Stimulated activated CD8-positive, alpha-beta memory T cell treated with anti-CD3 and anti-CD28 coated beads, Interleukin-15, amount 100 ng/mL, for 48 hours (primary cell): Measurements from ENCODE around the gene ZNF532.
"Not testable (repeated sequence)": the region's sequence is repeated elsewhere in the genome, so short reads cannot be mapped to it uniquely, and the experiment has no call there.

ENCODE experiments used
- DNase-seq, 2 donors: peaks; one replicate each; pipeline ENCODE4 v3.0.0-alpha.2; 2020; ENCODE audit warnings: low read depth in 2 of 2

Gene ZNF532

DNA sequence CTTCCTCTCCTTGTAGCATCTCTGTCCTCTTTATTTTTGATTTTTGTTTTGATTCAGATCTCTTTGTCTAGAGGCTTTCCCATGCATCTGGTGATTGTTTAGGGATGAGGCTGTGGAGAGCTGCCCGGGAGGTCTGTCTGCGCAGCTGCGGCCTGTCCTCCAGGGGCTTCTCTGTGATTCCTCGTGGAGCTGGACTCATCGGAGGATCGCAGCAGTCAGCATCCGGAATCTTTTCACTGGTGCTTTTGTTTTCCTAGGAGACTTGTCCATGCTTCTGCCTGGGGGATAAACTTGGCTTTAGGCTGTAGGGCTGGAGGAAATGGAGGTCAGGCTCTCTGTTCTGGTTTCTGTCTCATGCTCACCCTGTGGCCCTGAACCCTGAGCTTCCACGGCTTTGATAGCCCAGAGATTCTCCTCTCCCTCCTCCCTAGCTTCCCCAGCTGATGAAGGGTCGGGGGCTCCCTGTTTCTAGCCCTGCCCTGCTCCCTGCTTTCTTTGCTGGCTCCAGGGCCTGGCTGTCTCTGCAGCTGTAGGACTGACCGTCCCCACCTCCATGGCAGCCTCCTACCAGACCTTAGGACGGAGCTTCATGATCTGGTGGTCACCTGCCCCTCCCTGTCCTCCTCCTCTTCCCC is 35.5 kb downstream of the ZNF532 start:
- no peak for DNase-seq

DNA sequence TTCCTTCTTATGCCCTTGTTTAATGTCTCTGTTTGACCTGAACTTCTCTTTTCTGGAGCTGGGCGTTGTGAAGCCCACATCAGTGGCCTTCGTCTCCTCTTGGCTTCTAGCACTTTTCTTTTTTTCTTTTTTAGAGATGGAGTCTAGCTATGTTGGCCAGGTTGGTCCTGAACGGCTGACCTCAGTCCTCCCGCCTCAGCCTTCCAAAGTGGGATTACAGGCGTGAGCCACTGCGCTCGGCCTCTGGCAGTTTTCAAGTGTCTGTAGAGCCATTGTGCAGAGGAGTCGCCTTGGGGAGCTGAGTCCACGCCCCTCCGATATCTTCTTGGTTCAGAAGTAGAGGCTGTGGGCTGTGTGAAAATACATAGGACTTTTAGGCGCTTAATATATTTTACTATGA is 36.5 kb downstream of the ZNF532 start:
- DNase-seq = no peak

DNA sequence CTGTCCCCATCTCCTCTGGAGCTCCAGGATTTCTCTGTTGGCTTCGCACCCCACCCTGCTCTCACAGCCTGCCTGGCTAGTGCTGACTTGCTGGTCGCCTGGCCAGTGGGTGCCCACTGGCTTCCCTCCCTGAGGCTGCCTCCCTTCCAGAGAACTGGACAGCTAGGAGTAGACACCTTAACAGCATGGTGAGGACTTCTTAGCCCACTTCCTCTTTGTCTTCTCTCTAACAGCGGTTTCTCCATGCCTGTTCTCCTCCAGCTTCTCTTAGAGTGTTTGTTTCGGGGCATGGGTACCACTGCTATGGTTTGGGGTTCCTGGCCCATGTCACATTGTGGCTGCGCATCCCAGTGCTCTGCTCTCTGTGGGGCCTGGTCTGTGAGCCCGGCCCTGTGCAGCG is 37.1 kb downstream of the ZNF532 start:
- DNase-seq = no peak

DNA sequence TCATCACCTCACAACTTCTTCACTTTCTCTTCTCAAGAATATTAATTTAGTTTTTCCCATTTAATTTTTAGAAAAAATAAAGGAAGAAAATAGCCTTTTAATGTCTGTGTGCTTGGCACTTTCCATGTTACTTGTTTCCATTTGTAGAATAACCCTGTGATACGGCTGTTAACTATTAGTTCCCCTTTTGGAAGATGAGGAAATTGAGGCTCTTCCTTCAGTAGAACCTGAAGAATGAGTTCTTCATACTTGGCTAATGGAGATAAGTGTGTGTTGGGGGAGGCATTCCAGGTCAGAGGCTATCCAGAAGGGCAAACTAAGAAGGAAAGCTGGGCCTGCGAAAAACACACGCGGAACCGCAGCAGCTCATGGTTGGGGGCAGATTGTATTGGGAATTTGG is 38.3 kb downstream of the ZNF532 start:
- no peak for DNase-seq

DNA sequence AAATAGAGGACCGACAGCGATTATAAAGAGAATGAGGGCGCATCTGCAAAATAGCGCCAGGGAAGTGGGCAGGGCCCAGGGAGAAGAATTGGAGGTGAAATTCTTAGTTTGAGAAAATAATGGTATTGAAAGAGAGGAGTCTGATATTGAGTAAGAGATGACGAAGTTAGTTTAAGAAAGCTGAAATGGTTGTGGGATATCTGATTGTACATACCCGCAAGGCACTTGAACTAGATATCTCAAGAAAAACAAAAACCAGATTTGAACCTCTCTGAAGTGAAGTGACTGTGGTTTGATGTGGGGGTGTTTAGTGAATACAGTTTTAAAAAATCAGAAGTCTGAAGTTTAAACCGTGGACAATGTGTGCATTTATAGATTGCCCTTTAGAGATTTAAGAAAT is 38.9 kb downstream of the ZNF532 start:
- no peak for DNase-seq

DNA sequence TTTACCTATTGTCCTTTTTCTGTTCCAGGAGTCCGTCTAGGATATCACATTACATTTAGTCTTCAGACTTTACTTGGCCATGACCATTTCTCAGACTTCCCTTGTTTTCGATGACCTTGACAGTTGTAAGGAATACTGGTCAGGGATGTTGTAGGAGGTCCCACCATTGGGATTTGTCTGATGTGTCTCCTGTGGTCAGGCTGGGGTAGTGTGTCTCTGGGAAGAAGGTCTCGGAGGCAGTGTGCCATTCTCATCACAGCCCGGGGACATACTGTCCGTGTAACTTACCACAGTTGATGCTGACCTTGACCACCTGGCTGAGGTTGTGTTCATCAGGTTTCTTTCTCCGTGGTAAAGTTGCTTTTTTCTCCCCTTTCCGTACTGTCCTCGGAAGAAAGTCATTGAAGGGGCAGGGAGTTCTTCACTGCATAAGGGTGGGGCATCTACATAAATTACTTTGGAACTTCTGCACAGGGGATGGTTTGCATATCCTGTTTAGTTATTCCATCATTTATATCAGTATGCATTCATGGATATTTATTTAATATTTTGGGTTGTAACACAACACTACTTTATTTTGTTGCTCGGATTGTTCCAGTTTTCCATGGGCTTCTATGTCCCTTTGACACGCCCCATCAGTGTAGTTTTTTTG is 41.2 kb downstream of the ZNF532 start:
- DNase-seq = no peak

DNA sequence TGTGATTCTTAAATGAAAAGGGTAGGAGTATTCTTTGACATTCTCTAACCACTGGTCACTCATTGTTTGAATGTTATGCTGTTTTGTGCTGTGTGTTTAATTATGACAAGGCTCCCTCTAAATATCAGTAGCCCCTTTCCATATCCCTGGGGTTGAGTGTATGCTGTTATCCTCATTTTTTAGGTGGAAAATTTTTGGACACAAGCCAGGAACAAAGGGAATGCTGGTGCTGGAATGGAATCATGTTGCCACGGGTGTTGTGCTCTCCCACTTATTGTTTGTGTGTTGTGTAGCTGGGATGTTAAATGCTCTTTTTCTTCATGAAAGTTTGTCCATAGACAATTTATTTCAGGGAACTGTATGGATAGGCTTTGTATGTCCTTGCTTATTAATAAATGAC is 43.3 kb downstream of the ZNF532 start:
- no peak for DNase-seq

DNA sequence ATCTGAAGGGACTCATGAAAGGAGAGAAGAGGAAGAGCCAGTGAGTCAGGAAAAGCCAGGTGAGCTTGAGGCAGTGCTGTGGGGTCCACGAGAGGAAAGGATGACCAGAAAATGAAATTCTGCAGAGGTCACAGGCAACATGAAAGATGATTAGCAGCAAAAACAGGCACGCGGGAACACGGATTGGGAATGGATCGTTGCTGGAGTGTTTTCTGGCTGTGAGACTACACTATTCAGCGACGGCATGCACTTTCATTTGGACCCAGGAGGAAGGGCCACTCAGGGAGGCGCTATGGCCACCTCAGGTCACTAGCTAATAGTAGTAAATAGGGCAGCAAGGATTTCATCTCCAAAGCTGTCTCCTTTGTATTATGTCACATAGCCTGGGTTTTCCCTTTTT is 44.8 kb downstream of the ZNF532 start:
- no peak for DNase-seq

DNA sequence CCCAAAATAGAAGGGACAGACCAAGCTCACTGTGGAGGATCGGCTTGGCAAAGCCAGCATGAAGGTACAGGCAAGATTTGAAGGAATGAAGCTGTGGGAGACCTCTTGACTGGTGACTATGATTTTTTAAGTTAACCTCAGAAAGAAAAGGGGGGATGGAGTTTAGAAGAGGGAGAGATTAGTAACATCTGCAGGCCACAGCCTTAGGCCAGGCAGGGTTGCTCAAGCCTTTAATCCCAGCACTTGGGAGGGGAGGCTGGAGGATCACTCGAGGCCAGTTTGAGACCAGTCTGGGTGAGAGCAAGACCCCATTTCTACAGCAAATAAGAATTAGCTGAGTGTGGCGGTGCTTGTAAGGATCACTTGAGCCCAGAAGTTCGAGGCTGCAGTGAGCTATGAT is 46.6 kb downstream of the ZNF532 start:
- no peak for DNase-seq

DNA sequence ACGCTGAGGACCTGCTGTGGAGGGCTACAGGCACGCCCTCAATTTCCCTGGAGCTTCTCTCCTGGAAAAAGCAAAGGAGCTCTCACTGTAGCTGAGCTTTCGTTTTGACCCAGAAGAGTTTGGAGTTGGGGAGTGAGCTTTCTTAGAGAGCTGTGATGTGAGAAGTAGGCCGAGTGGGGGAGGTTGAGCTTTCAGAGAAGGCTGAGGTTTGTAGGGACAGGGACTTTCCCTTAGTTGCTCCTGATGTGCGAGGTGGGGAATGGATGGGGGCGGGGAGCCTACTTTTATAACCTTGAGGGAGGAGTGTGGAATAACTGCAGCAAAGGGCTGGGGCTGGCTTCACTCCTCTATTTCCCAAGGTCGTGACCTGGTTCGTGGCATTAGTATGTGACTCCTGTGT is 47.1 kb downstream of the ZNF532 start:
- no peak for DNase-seq

DNA sequence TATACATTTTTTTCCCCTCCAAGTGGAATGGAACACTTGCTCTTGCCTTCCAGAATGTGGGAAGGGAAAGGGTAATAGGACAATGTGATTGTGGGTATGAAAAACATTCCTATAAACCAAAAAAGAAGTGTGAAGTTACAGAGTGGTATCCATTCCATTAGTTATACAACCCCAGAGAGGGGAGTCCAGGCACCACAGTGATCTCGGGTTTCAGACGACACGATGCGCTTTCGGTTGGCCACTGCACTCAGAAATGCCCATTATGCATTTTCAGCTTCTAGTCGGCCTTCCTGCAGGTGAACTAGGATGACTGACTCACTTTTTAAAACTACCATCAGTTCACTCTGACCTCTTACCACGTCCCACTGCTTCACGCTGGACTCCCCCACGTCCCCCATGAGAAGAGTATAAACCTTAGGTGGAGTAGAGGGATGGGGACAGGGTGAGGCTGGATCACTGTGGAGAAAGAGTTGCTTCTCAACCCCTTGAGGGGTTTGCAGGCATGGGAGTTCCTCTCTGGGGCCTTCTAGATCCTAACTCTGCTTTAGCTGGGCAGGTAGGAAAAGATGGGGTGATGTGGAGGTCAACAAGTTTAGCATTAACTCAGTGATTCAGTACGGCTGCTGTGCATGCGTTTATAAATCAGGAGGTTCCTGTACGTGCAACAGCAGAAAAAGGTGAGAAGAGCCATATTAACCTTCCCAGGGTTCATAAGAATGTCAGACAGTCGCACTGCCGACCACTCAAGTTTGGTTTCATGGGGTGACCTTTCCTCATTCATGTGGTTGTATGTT is 50.5 kb downstream of the ZNF532 start:
- no peak for DNase-seq

DNA sequence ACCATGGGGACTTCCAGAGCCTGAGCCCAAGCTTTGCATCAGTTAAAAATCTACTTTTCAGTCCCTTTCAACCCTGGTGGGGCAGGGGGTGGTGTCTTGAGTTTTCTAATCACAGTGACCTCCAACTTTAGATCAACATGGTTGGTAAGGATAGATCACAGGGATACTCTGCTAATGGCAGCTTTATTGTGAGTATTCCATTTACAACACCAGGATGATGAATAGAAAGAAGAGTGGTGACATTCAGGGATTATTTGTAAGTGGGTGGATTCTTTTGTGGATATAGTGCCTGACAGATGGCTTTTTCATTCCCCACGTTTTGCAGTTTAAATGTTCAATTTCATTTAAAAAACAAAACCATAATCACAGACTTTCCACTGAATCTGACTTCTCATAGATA is 51.3 kb downstream of the ZNF532 start:
- no peak for DNase-seq

DNA sequence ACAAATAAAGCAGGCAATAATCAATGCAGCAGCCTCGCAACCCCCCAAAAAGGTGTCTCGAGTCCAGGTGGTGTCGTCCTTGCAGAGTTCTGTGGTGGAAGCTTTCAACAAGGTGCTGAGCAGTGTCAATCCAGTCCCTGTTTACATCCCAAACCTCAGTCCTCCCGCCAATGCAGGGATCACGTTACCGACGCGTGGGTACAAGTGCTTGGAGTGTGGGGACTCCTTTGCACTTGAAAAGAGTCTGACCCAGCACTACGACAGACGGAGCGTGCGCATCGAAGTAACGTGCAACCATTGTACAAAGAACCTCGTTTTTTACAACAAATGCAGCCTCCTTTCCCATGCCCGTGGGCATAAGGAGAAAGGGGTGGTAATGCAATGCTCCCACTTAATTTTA is 55.3 kb downstream of the ZNF532 start:
- DNase-seq = not testable (repeated sequence)

DNA sequence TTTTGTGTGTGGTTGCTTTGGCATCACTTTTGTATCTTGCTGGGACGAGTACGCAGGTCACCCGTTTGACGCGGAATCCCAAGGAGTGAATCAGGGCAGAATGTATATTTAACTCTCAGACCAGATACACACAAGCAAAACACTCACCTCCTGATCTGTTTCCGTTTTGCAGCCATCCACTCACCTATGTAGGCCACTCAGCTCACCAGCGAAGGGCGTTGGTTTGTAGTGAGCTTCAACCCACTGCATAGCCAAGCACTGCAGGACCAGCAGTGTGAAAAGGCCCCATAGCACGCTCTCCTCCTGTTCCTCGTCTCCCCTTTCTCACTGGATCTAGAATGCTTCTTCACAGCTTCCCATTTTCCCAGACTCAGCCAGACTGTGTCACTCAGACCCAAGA is 58.3 kb downstream of the ZNF532 start:
- DNase-seq = no peak

DNA sequence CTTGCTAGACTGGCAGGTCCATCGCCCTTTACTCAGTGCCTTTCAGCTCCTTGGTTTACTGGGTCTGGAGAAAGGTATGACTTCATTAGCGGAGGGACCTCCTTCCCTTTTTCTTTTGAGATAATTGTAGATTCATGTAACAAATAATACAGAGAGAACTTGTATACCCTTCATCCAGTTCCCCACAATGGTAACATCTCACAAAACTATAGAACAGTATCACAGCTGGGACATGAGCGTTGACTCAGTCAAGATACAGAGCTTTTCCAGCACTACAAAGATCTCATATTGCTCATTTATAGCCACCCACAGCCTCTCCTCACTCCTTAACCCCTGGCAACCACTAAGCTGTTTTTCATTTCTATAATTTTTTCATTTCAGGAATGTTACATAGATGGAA is 59.8 kb downstream of the ZNF532 start:
- no peak for DNase-seq

DNA sequence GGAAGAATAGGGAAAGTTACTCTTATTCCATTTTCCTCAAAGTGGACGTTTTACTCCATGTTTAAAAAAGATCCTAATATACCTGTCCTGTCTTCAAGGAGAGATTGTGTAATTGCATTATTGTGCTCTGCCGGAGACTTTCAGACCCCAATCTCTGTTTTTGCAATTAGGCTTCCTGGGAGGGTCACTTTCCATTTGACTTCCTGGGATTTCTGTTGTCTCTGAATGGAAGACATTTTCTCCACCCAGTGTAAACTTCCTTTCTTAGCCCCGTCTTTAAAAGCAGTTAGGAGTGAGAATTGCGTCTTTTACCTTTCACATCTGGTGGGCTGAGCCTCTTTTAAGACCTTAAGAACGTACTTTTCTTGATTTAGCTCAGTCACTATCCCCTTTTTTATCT is 63.0 kb downstream of the ZNF532 start:
- DNase-seq = no peak

DNA sequence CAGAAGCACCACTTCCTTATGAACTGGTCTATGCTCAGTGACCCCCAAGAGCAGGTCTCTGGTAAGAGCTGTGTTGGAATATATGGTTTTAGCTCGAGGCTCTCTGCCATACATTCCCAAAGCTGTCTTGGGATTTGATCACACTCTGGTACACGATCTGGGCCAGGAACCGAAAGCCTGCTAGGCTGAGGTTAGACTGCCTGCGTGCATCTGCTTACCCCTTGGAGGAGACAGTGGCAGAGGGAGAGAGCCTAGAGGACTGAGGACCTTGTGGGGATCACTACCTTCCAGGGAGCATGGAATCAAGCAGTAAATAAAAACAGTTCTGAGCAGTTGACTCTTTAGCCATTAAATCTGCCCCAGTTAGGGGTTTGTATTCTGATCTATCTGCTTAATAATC is 63.7 kb downstream of the ZNF532 start:
- DNase-seq = no peak

DNA sequence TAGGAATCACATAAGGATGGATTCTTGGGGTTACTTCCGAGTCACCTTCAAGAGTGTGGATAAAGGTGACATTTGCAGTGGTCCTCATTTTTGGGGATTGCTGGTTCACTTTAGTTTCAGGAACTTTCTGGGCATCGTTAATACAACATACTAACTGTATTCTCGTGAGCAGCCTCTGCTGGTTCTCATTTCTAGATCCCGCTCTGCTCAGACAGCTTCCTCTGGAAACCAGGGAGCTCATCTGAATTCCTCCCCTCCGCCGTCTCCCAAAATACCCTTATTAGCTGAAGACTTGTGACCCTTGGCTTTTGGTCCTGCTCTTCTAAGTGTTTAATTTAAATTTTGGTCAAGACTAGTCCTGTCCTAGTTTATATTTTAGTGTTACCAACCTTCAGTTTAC is 64.5 kb downstream of the ZNF532 start:
- no peak for DNase-seq

DNA sequence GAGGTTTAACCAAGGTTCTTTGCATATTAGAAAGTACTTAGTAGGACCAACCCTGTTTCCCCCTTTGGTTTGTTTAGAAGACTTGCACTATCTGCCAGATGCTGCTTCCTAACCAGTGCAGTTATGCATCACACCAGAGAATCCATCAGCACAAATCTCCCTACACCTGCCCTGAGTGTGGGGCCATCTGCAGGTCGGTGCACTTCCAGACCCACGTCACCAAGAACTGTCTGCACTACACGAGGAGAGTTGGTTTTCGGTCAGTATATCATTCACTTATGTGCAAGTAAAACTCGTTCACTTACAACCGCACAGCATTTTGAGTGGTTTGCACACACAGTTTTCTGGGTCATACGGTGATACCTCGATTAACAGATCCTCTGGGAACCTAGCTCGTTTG is 69.7 kb downstream of the ZNF532 start:
- no peak for DNase-seq

DNA sequence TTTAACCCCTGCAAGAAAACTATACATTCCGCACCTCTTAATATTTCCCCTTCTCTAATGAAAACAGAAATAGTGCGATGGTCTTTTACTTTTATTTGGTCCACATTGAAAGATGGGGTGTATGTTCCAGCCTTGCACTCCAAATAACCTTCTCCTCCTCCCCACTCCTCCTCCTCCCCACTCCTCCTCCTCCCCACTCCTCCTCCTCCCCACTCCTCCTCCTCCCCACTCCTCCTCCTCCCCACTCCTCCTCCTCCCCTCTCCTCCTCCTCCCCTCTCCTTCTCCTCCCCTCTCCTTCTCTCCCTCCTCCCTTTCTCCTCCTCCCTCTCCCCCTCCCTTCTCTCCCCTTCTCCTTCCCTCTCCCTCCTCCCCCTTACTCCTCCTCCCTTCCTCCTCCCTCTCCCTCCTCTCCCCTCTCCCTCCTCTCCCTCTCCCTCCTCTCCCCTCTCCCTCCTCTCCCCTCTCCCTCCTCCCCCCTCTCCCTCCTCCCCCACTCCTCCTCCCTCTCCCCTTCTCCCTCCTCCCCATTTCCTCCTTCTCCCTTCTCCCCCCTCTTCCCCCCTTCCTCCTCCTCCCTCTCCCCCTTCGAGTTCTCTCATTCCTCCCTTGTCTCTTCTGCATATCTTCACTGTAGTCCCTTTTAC is 70.4 kb downstream of the ZNF532 start:
- no peak for DNase-seq

DNA sequence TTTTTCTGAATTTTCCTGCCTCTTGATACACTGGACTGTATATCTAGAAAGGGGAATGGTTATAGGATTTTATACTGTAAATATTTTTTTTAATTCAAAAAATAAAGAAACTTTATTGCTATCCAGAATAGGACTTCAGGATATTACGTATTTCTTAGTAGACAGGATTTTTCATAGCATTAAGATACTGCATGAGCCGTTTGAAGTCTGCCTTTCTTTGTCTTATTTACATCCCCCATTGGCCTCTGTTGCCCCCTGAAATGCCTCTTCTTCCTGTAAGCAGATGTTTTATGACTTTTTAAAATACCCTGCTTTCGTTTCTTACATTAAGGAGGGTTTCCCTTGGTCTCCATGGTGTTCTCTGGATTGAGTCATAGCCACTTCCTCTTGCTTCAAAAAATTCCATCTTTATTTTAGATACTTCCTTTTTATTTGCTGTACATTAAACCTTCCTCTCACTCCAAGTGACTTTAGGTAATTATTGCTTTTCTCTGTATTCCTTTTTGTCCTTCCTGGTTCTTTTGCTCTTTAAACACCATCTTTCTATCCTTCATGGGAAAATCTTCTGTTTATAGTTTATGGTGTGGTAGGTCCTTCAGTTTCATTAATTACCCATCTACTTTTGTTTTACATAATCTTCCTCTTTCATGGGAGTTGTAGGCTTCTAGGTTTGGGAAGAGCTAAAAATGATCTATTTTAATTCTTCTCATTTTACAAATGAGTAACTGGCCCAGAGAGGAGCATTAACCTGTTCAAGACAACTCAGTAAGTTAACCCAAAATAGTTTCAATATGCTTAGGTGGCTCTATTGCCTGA is 72.6 kb downstream of the ZNF532 start:
- DNase-seq = no peak

DNA sequence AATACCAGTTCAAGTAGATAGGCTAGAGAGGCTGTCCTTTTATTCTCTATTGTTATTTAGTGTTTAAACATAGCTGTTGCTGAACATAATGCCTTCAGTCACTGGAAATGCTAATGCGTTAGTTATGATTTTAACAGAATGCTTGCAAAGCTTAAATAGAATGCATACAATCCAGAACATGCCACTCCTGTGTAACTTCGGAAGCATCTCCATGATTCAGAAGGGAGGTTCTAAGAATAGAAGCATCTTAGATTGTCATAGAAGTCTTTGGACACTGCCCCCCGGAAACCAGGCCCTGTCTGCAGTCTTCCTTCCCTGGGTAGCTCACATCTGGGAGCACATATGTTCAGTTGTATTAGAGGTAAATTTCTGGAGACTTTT is 73.2 kb downstream of the ZNF532 start:
- no peak for DNase-seq
